Colonic mucosa (tissue), 4 donors: ENCODE data around the gene SRXN1. TPM values are rescaled to one million over a fixed set of nuclear protein-coding genes. Genes with fewer than 3 reads are reported as not detected.

Experiments used
- DNase-seq: peaks from one replicate; pipeline ENCODE4 v3.0.0-alpha.2; 2020
- H3K27ac ChIP-seq: fragments of 200-600 bp; one replicate; pipeline ENCODE4 v1.8.0; 2021
- H3K27me3 ChIP-seq: fragments of 200-600 bp; one replicate; pipeline ENCODE4 v1.8.0; 2021
- H3K36me3 ChIP-seq: fragments of 200-600 bp; one replicate; pipeline ENCODE4 v1.8.0; 2021
- H3K4me1 ChIP-seq: fragments of 200-600 bp; one replicate; pipeline ENCODE4 v1.8.0; 2021; ENCODE audit warnings: mild to moderate bottlenecking
- H3K4me3 ChIP-seq: fragments of 200-600 bp; one replicate; pipeline ENCODE4 v1.8.0; 2021
- H3K9ac ChIP-seq, 2 donors: one replicate each; pipeline ENCODE4 v1.7.0; 2013; ENCODE audit warnings: control low read depth in 2 of 2, low read depth in 2 of 2, low read length in 2 of 2
- H3K9me3 ChIP-seq: fragments of 200-600 bp; one replicate; pipeline ENCODE4 v1.8.0; 2021
- CTCF ChIP-seq: fragments of 200-600 bp; IDR thresholded peaks from one replicate; pipeline ENCODE4 v1.8.0; 2022; ENCODE audit warnings: antibody characterized with exemption, mild to moderate bottlenecking
- intact Hi-C: fragments of 100-400 bp; cut with DNase I; formaldehyde crosslinking; loops from one replicate; pipeline ENCODE4 v1.14.1; 2022
- total RNA-seq, 2 donors: library from RNA; stranded (reverse); fragmentation: NEBNext Ultra II Directional in 1 of 2; extraction: Animal tissue kit (Norgen Biotek cat#: 25700) in 1 of 2; gene quantifications; one replicate each; pipeline ENCODE4 v1.2.1, GENCODE V29; 2021
- donor health status: healthy.
- donor health status: DM: no; HTN: no; CAD: no.
- donor health status: DM: no; HTN: no; CAD: no.

SRXN1 gene
- total RNA-seq, 2 donors from 2014 or later = 20.8 to 25.3 TPM

GRCh38 chr20:668638-669037 is 15.6 kb upstream of the SRXN1 start:
- no peak overlapping the region for H3K4me3 ChIP-seq
- H3K27ac ChIP-seq = no peak overlapping the region
- H3K36me3 ChIP-seq = no peaks in the 10 kb centered on the region
- H3K27me3 ChIP-seq = peaks cover 31% of the 10 kb centered on the region
- no peak overlapping the region for H3K9ac ChIP-seq
- H3K9me3 ChIP-seq = no peaks in the 10 kb centered on the region
- H3K4me1 ChIP-seq = no peaks in the 10 kb centered on the region
- DNase-seq = no peak
- intact Hi-C loops = loop anchor here (5.0 kb wide), 1 partner anchor 111 kb away; no protein-coding TSS in a partner anchor
- TF ChIP-seq CTCF = no peak

- H3K27me3 ChIP-seq = peaks cover 31% of the 10 kb centered on the region
- H3K27ac ChIP-seq = no peak overlapping the region
- DNase-seq = no peak
- H3K4me1 ChIP-seq = no peaks in the 10 kb centered on the region
- H3K4me3 ChIP-seq = no peak overlapping the region
- no peaks in the 10 kb centered on the region for H3K9me3 ChIP-seq
- TF ChIP-seq CTCF = no peak
- no peaks in the 10 kb centered on the region for H3K36me3 ChIP-seq
- intact Hi-C loops = loop anchor here (5.0 kb wide), 1 partner anchor 111 kb away; no protein-coding TSS in a partner anchor
- no peak overlapping the region for H3K9ac ChIP-seq
Observed at GRCh38 chr20:668050-668449, 15.1 kb upstream of the SRXN1 start.

GRCh38 chr20:667351-668034 is 14.5 kb upstream of the SRXN1 start:
- Histone ChIP-seq H3K4me1 (no peaks in the 10 kb centered on the region), H3K27me3 (peaks cover 34% of the 10 kb centered on the region), H3K9me3 (no peaks in the 10 kb centered on the region), H3K9ac (no peak overlapping the region), H3K36me3 (no peaks in the 10 kb centered on the region), H3K27ac (no peak overlapping the region), H3K4me3 (no peak overlapping the region)
- peak; percentile 61 for DNase-seq
- intact Hi-C loops = loop anchor here (5.0 kb wide), 1 partner anchor 110 kb away; no protein-coding TSS in a partner anchor
- TF ChIP-seq CTCF = peak; percentile 82

GRCh38 chr20:666877-667276 is 13.9 kb upstream of the SRXN1 start:
- no peak for DNase-seq
- no peaks in the 10 kb centered on the region for H3K9me3 ChIP-seq
- H3K27ac ChIP-seq = no peak overlapping the region
- H3K36me3 ChIP-seq = no peaks in the 10 kb centered on the region
- no peak overlapping the region for H3K9ac ChIP-seq
- H3K27me3 ChIP-seq = peaks cover 40% of the 10 kb centered on the region
- intact Hi-C loops = loop anchor here (5.0 kb wide), 1 partner anchor 110 kb away; no protein-coding TSS in a partner anchor
- TF ChIP-seq CTCF = no peak
- no peak overlapping the region for H3K4me3 ChIP-seq
- no peaks in the 10 kb centered on the region for H3K4me1 ChIP-seq

GRCh38 chr20:665276-665675 is 12.3 kb upstream of the SRXN1 start:
- Histone ChIP-seq H3K4me3 (no peak overlapping the region), H3K27ac (no peak overlapping the region), H3K36me3 (no peaks in the 10 kb centered on the region), H3K9ac (no peak overlapping the region), H3K9me3 (no peaks in the 10 kb centered on the region), H3K4me1 (no peaks in the 10 kb centered on the region), H3K27me3 (peaks cover 40% of the 10 kb centered on the region)
- no peak for DNase-seq
- intact Hi-C loops = loop anchor here (5.0 kb wide), 1 partner anchor 108 kb away; no protein-coding TSS in a partner anchor
- TF ChIP-seq CTCF = no peak
